ENCODE measurements around the gene KRT86. TPM values are rescaled to one million over a fixed set of nuclear protein-coding genes. Genes with fewer than 3 reads are reported as not detected.

The KRT86 gene
- total and polyA plus RNA-seq, 2 of the 8 experiments (the other 6 are each of a cell fraction or from before 2014, with no cell fraction given) = 0.12 TPM; not detected in 1

DNA sequence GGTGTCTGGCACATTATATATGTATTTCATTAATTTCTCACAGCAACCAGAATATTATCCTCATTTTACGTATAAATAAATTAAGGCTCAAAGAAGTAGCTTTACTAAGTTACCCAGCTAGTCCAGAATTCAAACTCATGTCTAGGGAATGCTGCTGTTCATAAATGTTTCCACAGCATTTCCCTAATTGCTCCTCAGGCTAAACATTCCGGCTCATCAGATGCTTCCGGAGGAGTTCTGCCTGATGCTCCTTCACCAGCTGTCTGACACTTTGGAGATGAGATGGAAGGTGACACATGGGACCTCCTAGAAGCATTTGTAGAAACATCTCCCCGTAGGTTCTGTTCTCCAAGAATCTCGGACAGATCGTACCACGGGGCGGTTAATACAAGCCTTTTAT is 80.7 kb downstream of the KRT86 start (continued):
- TF ChIP-seq, protein P1, sequence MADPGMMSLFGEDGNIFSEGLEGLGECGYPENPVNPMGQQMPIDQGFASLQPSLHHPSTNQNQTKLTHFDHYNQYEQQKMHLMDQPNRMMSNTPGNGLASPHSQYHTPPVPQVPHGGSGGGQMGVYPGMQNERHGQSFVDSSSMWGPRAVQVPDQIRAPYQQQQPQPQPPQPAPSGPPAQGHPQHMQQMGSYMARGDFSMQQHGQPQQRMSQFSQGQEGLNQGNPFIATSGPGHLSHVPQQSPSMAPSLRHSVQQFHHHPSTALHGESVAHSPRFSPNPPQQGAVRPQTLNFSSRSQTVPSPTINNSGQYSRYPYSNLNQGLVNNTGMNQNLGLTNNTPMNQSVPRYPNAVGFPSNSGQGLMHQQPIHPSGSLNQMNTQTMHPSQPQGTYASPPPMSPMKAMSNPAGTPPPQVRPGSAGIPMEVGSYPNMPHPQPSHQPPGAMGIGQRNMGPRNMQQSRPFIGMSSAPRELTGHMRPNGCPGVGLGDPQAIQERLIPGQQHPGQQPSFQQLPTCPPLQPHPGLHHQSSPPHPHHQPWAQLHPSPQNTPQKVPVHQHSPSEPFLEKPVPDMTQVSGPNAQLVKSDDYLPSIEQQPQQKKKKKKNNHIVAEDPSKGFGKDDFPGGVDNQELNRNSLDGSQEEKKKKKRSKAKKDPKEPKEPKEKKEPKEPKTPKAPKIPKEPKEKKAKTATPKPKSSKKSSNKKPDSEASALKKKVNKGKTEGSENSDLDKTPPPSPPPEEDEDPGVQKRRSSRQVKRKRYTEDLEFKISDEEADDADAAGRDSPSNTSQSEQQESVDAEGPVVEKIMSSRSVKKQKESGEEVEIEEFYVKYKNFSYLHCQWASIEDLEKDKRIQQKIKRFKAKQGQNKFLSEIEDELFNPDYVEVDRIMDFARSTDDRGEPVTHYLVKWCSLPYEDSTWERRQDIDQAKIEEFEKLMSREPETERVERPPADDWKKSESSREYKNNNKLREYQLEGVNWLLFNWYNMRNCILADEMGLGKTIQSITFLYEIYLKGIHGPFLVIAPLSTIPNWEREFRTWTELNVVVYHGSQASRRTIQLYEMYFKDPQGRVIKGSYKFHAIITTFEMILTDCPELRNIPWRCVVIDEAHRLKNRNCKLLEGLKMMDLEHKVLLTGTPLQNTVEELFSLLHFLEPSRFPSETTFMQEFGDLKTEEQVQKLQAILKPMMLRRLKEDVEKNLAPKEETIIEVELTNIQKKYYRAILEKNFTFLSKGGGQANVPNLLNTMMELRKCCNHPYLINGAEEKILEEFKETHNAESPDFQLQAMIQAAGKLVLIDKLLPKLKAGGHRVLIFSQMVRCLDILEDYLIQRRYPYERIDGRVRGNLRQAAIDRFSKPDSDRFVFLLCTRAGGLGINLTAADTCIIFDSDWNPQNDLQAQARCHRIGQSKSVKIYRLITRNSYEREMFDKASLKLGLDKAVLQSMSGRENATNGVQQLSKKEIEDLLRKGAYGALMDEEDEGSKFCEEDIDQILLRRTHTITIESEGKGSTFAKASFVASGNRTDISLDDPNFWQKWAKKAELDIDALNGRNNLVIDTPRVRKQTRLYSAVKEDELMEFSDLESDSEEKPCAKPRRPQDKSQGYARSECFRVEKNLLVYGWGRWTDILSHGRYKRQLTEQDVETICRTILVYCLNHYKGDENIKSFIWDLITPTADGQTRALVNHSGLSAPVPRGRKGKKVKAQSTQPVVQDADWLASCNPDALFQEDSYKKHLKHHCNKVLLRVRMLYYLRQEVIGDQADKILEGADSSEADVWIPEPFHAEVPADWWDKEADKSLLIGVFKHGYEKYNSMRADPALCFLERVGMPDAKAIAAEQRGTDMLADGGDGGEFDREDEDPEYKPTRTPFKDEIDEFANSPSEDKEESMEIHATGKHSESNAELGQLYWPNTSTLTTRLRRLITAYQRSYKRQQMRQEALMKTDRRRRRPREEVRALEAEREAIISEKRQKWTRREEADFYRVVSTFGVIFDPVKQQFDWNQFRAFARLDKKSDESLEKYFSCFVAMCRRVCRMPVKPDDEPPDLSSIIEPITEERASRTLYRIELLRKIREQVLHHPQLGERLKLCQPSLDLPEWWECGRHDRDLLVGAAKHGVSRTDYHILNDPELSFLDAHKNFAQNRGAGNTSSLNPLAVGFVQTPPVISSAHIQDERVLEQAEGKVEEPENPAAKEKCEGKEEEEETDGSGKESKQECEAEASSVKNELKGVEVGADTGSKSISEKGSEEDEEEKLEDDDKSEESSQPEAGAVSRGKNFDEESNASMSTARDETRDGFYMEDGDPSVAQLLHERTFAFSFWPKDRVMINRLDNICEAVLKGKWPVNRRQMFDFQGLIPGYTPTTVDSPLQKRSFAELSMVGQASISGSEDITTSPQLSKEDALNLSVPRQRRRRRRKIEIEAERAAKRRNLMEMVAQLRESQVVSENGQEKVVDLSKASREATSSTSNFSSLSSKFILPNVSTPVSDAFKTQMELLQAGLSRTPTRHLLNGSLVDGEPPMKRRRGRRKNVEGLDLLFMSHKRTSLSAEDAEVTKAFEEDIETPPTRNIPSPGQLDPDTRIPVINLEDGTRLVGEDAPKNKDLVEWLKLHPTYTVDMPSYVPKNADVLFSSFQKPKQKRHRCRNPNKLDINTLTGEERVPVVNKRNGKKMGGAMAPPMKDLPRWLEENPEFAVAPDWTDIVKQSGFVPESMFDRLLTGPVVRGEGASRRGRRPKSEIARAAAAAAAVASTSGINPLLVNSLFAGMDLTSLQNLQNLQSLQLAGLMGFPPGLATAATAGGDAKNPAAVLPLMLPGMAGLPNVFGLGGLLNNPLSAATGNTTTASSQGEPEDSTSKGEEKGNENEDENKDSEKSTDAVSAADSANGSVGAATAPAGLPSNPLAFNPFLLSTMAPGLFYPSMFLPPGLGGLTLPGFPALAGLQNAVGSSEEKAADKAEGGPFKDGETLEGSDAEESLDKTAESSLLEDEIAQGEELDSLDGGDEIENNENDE (IDR thresholded peaks at IDR 0.05; ENCODE audit: insufficient replicate concordance, low read length) = no peak
- no peak for TF ChIP-seq CHD2 (IDR thresholded peaks at IDR 0.05; ENCODE audit: low read length)
- TF ChIP-seq RBBP5 (IDR thresholded peaks at IDR 0.05; ENCODE audit: borderline replicate concordance, low read depth, low read length) = no peak
- TF ChIP-seq TBP (IDR thresholded peaks at IDR 0.05; ENCODE audit: low read depth, low read length) = no peak
- TF ChIP-seq HDAC2 (IDR thresholded peaks at IDR 0.05; ENCODE audit: borderline replicate concordance in 1 of 2, low read depth in 2 of 2, low read length in 2 of 2) = no peak
- TF ChIP-seq POLR2AphosphoS5 (IDR thresholded peaks at IDR 0.05; ENCODE audit: low read depth, low read length) = no peak
- no peak for TF ChIP-seq NRF1 (IDR thresholded peaks at IDR 0.05; ENCODE audit: low read depth, low read length)
